Measurements from ENCODE around the gene PTGFRN.

Gene PTGFRN

GRCh38 chr1:116921301-116921885 is 11.7 kb downstream of the PTGFRN start:
- no peak overlapping the region for H3K4me3 ChIP-seq (ENCODE audit: low read depth, low read length)
- no peak for DNase-seq (ENCODE audit: low read depth)
- TF ChIP-seq, protein P1, sequence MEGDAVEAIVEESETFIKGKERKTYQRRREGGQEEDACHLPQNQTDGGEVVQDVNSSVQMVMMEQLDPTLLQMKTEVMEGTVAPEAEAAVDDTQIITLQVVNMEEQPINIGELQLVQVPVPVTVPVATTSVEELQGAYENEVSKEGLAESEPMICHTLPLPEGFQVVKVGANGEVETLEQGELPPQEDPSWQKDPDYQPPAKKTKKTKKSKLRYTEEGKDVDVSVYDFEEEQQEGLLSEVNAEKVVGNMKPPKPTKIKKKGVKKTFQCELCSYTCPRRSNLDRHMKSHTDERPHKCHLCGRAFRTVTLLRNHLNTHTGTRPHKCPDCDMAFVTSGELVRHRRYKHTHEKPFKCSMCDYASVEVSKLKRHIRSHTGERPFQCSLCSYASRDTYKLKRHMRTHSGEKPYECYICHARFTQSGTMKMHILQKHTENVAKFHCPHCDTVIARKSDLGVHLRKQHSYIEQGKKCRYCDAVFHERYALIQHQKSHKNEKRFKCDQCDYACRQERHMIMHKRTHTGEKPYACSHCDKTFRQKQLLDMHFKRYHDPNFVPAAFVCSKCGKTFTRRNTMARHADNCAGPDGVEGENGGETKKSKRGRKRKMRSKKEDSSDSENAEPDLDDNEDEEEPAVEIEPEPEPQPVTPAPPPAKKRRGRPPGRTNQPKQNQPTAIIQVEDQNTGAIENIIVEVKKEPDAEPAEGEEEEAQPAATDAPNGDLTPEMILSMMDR (IDR thresholded peaks at IDR 0.05; ENCODE audit: control insufficient read depth, extremely low read depth, insufficient read depth) = no peak

- DNase-seq (ENCODE audit: low read depth) = no peak
- TF ChIP-seq, protein P1 (IDR thresholded peaks at IDR 0.05; ENCODE audit: control insufficient read depth, extremely low read depth, insufficient read depth) = no peak
- no peak overlapping the region for H3K4me3 ChIP-seq (ENCODE audit: low read depth, low read length)
Observed at GRCh38 chr1:116921937-116922336, 12.2 kb downstream of the PTGFRN start.

GRCh38 chr1:116923421-116923820 is 13.7 kb downstream of the PTGFRN start:
- TF ChIP-seq, protein P1 (IDR thresholded peaks at IDR 0.05; ENCODE audit: control insufficient read depth, extremely low read depth, insufficient read depth) = no peak
- H3K4me3 ChIP-seq (ENCODE audit: low read depth, low read length) = no peak overlapping the region
- DNase-seq (ENCODE audit: low read depth) = no peak

DNA sequence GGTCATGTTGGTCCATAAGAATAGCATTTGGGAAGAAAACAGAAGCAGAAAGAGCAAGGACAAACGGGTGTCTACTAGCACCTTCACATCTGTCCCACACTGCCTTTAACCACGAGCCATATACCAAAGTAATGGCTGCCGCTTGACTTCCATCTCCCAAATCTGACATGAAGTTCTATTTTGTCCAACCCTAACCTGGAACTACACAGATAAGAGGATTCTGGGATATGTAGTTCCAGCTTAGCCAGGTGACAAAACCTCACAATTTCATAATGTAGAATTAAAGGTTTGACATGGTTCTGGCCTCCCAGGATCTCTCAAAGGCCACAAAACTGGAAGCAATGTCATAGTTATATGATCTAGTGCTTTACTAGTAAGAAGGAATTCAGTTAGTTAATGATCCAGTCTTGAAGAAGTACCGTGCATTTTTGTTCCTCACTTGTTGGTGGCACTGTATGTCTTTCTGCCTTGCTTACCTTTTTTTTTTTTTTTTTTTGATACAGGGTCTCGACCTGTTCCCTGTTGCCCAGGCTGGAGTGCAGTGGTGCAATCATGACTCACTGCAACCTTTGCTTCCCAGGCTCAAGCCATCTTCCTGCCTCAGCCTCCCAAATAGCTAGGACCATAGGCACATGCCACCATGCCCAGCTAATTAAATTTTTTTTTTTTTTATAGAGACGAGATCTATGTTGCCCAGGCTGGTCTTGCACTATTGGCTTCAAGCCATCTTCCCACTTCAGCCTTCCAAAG is 17.5 kb downstream of the PTGFRN start:
- DNase-seq (ENCODE audit: low read depth) = no peak
- no peak overlapping the region for H3K4me3 ChIP-seq (ENCODE audit: low read depth, low read length)
- TF ChIP-seq, protein P1 (IDR thresholded peaks at IDR 0.05; ENCODE audit: control insufficient read depth, extremely low read depth, insufficient read depth) = no peak

DNA sequence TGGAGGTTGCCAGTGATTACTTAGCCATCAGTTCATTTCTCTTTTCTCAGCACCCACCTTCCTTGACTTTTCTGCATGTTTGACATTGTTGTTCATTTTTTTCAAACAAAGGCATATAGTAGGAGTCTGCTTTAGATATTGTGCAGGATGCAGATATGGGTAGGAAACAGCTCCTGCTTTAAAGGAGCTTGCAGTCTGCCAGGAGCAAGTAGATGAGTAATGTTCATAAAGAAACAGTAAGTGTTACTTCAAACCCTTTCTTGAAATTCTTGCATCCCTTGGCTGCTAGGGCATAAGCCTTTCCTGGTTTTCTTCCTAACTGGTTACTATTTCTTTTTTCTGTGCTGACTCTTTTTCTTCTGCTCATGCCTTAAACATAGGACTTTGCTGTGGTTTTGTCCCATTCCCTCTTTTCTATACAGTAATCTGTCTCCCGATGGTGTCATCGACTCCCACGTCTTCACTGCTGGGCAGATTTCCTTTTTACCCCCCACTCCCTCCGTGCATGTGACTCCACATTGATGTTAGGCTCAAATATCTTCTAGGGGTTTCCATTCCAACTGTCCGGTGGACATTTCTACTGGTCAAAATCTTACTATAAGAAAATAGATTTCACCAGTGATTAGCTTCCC is 20.4 kb downstream of the PTGFRN start:
- no peak for DNase-seq (ENCODE audit: low read depth)
- no peak overlapping the region for H3K4me3 ChIP-seq (ENCODE audit: low read depth, low read length)
- TF ChIP-seq, protein P1 (IDR thresholded peaks at IDR 0.05; ENCODE audit: control insufficient read depth, extremely low read depth, insufficient read depth) = no peak

DNA sequence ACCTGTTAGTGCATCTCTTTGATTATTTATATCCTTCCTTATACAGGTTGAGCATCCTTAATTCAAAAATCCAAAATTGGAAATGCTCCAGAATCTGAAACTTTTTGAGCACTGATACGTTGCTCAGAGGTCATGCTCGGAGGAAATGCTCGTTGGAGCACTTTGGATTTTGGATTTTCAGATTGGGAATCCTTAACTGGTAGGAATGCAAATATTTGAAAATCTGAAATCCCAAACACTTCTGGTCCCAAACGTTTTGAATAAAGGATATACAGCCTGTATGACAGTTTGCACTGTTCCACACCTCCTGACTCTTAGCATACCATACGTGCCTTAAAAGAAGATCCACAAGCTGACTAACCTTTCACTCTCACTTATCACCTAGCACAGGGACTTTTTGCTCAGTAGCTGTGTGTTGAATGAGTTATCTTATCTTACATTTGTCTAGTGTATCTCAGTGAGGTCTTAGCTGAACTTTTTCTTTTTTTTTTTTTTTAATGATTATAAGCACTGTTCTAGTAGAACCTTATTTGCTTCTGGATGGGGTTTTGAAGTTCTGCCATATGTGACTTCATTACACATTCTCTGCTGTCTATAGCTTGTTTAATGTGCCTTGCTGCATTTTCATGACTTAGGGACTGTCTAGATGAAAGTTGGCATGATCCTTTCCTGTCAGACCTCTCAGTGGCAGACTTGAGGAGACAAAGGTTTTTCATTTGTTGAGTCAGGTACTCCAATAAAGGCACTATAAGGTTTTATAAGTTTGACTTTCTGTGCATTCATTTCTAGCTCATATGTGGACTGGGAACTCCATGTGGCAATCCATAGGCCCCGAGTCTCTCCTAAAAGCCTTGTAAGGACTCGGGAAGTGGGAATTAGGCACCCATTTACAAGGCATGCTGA is 21.6 kb downstream of the PTGFRN start:
- TF ChIP-seq, protein P1 (IDR thresholded peaks at IDR 0.05; ENCODE audit: control insufficient read depth, extremely low read depth, insufficient read depth) = no peak
- no peak for DNase-seq (ENCODE audit: low read depth)
- H3K4me3 ChIP-seq (ENCODE audit: low read depth, low read length) = no peak overlapping the region
